Cardiac fibroblast (primary cell): ENCODE measurements around the gene PHKG1.
A peak's percentile ranks its signal among the peaks of the same experiment; 100 is the strongest.
"Not testable (repeated sequence)": the region's sequence is repeated elsewhere in the genome, so short reads cannot be mapped to it uniquely, and the experiment has no call there.

Source experiments
- DNase-seq, 2 donors: peaks; one replicate each; pipeline versions ENCODE4 v3.0.0 to v3.0.0-alpha.2; 2010; ENCODE audit warnings: low read depth in 2 of 2
- H3K4me3 ChIP-seq, 2 donors: replicated peaks in 1 of 2; 1 replicate in 1 of 2; 2 replicates in 1 of 2; pipeline ENCODE4 v1.5.1; 2011; ENCODE audit warnings: low read depth in 2 of 2, low read length in 2 of 2, mild to moderate bottlenecking in 2 of 2, moderate library complexity in 1 of 2
- CTCF ChIP-seq: IDR thresholded peaks from one replicate; pipeline ENCODE4 v1.5.1; 2011; ENCODE audit warnings: low read depth, mild to moderate bottlenecking, low read length, inconsistent platforms

The PHKG1 gene

GRCh38 chr7:56110611-56111010, 17.9 kb upstream of the PHKG1 start:
- no peak overlapping the region for H3K4me3 ChIP-seq
- TF ChIP-seq CTCF = no peak
- no peak for DNase-seq

GRCh38 chr7:56107954-56108258, 15.2 kb upstream of the PHKG1 start:
- no peak overlapping the region for H3K4me3 ChIP-seq
- DNase-seq = no peak
- no peak for TF ChIP-seq CTCF

- no peak for TF ChIP-seq CTCF
- peak; percentile 99 for DNase-seq
- peak within 1 kb of the TSS; percentile 90 to 91 for H3K4me3 ChIP-seq
Measured at GRCh38 chr7:56106108-56107073, 13.6 kb upstream of the PHKG1 start, which contains the start of gene CHCHD2. Gene CHCHD2, minus strand, starts transcription at chr7:56106476. Its CDS starts 63 bp downstream, at chr7:56106413.

- TF ChIP-seq CTCF = no peak
- H3K4me3 ChIP-seq = peak overlapping the region; percentile 90 to 91
- DNase-seq = peak; percentile 62 to 87
Measured at GRCh38 chr7:56105508-56105907, 12.8 kb upstream of the PHKG1 start.

DNA sequence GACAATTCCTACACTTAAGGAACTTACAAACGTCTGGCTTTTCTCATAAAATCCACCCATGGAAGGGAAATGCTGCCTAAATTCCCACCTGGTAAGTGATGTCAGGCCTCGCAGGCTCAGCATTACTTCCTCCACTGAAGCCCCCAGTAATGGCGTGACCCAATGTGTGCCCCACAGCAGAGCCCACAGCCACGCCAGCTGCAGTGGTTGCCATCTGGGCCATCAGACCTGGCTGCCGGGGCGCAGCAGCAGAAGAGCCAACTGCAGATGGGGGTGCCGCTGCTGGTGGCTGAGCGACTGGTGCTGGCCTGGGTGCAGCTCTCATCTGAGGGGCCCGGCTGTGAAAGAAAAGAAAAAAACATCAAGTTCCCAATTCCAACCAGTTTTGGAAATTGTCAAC, 11.4 kb upstream of the PHKG1 start:
- DNase-seq, H3K4me3 ChIP-seq: not testable (repeated sequence)

GRCh38 chr7:56099653-56100052, 6.9 kb upstream of the PHKG1 start:
- no peak overlapping the region for H3K4me3 ChIP-seq
- TF ChIP-seq CTCF = no peak
- no peak for DNase-seq

GRCh38 chr7:56098187-56099008, 5.6 kb upstream of the PHKG1 start:
- DNase-seq = not testable (repeated sequence)

More at GRCh38 chr7:56098187-56099008, 5.6 kb upstream of the PHKG1 start:
- not testable (repeated sequence) for H3K4me3 ChIP-seq
